HG03097 (cell line): Measurements from ENCODE around the gene MAP7.

Source experiments
- ATAC-seq: cut with Tn5 transposase; IDR thresholded peaks from one replicate; pipeline ENCODE4 v1.9.1; 2021; ENCODE audit not compliant: unreplicated experiment, low FRiP score

The MAP7 gene

DNA sequence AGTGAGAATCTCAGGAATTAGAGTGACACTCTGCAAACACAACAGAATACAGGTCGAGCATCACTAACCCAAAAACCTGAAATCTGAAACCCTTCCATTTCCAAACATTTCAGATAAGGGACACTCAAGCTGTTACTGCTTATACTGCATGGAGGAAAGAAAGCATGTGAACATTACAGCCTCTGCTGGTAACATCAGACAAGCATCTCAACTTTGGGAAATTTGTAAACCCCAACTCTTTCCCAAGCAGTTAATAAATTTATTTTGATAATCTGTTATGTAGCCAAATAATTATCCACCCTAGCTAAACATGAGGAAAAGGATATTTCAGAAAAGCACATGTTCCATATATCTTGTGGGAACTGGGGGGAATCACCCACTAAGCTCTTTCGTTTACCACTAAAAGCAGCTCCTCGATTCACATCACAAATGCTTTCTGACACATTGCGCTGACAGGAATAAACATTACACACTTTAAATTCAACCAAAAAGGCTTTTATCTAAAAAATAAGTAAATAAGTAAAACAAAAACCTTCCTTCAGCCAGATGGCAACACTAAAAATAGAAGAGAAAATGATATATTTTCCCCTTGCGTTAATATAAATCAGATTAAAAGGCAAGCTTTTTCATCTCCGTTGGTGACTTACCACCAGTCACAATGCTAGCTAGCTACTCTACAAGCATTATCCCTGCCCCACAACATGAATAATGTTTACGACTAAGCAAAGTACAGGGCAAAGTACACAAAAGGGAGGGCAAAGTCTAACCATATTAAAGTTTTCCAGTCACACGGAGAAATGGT lies 120.8 kb downstream of the MAP7 start:
- no peak for ATAC-seq

DNA sequence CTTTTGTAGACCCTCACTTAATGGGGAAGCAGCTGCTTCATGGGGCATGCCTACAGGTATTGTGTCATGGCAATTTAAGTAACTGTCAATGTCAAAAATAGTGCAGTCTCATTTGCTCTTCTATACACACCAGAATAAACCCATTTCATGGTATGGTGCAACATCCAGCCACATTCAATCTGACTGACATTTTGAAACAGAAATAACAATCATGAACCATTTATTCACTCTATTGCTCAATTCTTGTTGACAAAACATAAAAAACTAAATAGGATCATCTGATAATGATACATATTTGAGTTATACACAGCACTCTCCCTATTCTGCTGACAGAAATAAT lies 122.9 kb downstream of the MAP7 start:
- no peak for ATAC-seq

DNA sequence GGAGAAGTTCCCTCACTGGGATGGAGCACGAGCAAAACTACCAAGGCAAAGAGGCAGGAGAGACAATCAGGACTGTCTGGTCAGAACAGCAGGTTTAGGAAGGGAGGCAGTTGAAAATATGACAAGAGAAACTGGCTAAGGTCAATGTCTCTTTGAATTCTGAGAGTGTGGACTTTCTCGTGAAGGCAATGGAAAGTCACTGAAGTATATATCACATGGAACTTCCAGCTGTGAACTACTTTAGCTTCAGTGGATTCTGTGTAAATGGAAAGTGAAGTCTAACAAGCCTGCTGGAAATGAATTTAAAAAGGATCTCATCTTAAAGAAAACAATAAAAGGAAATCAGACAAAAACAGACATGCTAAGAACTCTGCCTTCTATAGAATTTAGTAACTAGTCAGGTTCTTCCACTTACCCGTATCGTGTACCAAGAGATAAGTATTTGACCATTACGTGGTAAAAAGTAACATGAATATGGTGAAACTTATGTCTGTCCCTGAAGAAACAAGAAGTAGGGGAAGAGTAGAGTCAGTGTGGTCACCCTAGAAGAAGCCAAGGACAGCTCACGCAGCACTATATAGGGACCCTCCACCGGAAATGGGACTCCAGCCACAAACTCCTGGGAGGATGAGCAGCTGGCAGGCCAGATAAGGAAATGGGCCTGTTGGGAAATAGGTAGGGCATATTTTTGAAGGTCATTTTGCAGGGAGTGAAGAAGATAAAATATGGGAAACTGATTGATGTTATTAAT lies 123.4 kb downstream of the MAP7 start:
- ATAC-seq, result no peak

DNA sequence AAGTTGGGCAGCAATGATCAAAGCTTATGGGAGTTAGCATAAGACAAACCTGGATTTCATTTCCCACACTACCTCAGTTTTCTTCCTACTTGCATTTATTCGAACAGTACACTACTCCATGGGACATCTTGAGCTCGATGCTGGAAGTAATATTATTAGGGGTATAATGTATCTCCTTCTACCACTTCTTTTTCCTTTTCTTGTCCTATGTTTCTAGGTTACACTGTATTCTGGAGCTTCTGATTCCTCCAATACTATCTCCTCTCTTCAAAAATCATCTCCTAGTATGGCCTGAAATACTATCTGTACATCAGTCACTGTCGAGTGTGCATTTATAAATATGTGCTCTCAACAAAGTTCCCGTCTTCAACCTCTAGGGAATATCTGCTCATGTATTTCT lies 124.4 kb downstream of the MAP7 start:
- no peak for ATAC-seq

DNA sequence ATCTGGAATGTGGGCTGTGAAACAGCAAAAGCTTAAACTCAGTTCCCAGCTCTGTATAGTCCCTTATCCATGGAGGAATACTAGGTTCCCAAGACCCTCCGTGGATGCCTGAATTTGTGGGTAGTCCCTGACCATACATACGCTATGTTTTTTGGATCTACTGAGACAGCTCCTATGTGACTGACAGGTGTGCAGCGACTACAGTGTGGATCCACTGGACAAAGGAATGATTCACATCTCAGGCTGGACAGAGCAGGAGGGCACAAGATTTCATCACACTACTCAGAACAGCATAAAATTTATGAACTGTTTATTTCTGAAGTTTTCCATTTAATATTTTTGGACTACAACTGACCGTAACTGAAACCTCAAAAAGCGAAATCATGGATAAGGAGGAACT lies 125.3 kb downstream of the MAP7 start:
- ATAC-seq, result no peak

DNA sequence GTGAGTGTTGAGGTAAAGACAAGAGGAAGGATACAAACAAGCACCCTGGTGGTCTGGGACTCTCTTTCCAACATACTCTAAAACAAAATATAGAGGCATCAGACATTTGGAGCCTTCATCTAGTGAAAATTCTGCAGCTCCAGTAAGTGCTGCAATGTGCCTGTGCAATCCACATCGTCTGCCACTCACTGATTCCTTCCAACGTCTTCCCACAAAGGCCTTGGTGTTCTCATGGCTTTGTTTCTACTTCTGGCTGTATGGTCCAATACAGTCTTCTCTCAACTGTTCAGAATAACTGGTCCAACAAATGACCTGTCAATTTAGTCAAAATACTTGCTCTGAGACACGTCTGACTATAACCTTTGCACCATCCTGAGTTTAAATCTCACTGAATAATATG lies 125.8 kb downstream of the MAP7 start:
- no peak for ATAC-seq

DNA sequence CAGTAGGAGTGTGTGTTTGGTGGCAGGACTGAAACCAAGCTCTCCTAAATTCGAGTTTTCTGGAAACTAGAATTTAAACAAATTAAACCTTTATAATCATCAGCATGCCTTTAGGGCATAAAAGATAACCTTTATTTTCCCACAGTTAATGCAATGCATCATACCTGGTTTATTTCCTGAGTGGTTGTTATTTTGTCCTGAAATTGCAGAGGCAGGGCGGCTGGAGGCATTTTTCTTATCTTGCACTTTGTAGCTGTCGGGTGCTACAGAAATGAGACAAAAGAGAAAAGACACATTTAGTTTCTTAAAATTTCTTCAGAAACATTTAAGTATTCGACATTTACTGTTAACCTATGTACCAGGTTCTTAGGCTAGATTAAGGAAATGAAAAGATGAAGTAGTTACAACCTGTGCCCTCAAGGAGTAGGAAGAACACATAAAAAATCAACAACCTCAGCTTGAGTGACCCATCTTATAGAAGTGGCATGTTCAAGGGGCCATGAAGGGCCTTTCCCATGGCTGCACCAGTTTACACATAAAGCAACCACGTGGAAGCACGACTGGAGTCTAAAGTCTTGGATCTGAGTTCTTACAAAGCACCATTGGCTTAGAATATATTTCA lies 128.6 kb downstream of the MAP7 start:
- ATAC-seq, result no peak

DNA sequence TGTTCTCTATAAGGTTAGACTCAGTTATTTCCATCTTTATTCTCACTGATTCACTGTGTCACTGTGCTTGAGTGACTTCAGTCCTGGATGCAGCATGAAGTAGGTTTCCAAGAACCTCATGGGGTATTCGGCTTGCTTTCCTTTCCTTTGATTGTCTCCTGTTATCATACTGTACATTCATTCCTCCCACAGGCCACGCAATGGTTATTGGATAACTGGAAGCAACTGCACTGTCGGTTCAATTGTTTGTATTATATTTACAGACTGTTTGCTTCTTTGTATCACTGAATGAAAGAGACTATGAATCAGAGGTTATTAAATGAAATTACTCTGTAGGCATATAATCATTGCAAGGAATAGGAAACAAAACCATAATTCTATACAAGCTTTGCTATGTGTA lies 129.4 kb downstream of the MAP7 start:
- ATAC-seq, result no peak

DNA sequence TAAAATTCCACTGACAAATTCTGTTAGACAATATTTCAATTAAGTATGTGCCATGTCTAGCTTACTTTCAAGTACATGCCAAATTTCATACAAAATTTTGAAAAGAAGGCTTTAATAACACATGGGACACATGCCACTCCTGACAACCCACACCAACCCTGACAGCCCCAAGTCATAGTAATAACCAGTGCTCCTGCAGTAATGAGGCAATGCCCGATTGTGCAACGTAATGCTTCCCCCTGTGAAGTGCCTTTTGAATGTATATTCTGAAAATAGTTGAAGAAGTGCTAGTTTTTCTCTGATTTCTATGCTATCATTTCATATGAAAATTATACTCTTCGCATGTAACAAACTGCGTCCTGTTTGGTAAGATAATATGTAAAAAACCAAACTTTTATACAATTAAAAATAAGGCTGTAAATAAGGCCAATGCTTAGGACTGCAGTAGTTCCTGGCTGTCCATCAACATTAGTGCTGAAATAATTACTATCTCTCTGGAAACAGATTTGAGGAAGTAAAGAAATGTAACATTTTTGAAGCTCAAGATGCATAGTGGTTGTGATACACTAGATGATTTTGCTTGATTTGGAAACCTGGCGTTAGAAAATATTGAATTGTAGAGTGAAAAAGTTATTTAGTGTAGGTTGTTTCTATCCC lies 134.7 kb downstream of the MAP7 start:
- no peak for ATAC-seq

DNA sequence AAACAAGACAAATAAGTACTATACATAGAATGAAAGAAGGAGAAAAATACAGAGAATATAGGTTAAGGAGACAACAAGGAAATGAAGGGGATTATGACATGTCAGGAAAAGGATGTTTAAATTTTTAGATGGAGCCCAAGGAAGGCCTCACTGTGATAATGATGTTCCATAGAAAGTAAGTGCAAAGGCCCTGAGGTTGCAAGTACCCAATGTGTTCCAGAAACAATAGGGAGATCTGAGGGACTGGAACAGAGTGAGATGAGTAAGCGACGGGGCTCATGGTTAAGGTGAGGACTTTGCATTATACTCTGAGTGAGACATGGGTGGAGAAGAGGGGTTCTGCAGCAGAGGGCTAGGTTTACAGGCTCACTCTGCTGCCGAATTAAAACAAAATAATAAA lies 137.8 kb downstream of the MAP7 start:
- ATAC-seq, result no peak

DNA sequence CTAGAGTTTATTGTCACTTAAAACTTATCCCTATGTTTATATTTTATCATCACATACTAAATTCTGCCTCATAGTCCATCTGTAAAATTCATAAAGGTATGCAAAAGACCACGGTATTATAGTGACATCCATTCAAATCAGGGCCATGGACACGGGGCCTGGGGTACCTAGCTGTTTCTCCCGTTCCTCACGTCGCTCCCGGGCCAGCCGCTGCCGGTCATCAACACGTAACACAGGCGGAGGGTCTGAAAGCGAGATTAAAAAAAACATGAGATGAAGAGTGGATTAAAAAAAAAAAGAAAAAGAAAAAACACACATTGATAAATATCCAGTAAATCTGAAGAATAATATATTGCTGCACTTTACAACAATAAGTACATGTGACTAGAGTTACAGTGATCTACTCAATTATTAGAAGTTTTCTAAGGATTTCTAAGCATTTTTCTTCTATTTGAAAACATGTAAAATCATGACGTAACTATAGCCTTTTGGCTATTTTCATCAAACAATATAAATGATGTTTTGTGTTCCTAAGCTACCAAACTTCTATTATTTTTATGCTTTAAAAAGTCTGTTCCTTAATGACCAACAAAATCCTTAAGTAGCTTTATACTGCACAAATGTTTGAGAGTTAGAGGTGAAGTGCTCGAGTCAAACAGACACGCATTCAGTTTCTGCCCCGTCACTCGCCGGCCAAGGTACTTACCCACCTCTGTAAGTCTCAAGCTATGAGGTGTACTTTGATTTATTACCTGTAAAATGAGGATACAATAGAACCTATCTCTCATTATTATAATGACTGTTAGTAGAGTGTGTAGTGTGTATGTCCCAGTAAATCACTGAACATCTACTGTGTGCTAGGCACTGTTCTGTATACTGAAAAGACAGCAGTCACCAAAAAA lies 138.5 kb downstream of the MAP7 start:
- ATAC-seq, result no peak

DNA sequence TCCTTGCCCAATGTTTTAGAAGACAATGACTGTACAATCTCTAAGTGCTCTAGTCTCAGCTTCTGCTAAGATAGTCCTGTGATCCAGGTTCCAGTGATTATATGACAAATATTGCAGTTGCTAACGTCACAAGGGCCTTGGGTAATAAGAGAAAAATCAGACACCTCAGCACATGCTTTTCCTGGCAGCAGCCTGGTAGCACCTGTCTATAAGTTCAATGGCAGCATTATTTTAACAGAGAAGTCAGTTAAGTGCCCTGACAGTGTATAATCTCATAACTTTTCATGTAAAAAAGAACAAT lies 139.2 kb downstream of the MAP7 start:
- ATAC-seq, result no peak

DNA sequence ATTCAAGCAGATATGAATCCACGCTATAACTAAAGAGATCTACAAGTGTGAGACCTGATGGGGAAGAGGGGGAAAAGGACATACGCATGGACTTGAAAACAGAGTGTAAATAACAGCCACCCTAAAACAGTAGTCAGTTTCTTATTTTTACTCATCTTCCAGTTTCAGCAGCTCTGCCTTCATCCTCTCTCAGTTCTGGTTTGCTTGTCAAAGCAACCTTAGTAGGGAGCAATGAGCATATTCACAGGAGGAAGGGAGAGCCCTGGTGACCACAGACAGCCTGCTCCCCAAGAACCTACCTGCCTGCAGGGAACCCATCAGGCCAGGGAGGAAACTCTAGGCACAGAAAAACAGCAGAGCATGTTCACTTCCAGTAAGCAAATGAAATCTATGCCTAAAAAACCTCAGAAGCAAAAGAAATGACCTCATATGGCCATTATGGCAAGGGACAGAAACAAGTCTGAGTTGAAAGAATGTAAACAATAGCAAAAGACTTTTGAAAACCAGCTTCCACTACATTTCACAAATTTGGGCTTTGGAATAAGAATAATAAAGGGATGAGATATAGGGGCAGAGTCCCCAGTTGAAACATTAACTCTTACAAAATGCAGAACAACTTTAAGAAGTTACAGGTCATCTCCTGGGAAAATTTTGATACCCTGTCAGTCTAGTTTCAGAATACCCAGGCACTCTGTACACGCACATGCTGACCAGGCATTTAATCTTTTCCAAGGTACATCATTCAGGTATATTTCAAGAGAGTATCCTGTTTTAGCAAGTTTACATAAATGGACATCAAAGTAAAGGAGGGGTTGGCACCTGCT lies 139.8 kb downstream of the MAP7 start:
- ATAC-seq, result no peak

DNA sequence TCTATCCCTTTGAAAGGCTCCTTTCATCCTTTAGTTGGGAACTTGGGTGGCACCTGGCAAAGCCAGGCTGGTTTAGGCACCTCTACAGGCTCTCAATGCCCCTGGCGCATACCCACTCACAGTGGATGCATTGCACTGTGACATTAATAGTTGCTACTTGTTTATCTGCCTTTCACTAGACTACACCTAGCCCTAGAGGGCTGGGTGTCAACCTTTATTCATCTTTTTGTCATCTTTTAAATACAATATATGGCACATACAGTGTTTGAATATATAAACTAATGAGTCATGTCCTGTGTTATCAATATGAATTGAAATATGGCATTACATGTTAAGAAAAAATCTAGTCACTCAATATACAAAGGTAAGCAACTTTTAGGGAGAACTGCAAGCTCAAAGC lies 140.6 kb downstream of the MAP7 start:
- no peak for ATAC-seq

DNA sequence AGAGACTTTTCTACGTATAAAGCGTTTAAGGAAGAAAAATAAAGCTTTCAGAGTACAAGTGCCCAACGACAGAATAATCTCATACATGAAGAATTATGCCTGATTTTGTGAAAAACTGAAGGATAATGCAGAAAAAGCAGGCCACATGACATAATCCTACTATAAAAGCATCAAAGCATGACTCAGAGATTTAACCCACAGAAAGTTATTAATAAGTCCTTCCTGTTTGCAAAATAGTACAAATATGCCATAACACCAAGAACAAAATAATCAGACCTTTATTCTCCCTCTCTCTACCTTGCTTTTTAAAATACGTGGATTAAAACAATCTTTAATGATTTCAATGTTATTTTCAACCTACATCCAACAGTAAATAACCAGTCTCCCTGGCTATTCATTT lies 142.0 kb downstream of the MAP7 start:
- no peak for ATAC-seq

DNA sequence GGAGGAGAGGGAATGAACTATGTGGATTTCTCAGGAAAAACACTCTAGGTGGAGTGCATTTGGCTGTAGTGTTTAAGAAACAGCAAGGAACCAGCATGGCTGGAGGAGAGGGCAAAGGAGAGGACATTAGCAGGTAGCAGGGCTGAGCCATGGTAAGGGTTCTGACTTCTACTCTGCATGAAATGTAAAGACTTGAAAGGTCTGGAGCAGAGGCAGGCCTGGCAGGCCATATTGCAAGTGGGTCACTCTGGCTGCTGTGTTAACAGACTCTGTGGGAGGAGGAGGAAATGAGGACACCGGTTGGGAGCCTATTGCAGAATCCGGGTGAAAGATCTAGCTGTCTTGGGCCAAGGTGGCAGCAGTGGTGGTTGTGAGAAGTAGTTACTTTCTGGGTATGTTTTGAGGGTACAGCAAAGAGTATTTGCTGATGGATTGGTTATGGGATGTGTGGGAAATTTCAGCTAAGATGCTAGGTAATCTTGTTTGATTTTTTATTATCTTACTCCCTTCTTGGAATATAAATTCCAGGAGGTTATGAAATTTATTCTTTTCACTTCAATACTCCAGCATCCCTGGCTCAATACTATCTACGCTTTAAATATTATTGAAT lies 144.7 kb downstream of the MAP7 start:
- no peak for ATAC-seq

DNA sequence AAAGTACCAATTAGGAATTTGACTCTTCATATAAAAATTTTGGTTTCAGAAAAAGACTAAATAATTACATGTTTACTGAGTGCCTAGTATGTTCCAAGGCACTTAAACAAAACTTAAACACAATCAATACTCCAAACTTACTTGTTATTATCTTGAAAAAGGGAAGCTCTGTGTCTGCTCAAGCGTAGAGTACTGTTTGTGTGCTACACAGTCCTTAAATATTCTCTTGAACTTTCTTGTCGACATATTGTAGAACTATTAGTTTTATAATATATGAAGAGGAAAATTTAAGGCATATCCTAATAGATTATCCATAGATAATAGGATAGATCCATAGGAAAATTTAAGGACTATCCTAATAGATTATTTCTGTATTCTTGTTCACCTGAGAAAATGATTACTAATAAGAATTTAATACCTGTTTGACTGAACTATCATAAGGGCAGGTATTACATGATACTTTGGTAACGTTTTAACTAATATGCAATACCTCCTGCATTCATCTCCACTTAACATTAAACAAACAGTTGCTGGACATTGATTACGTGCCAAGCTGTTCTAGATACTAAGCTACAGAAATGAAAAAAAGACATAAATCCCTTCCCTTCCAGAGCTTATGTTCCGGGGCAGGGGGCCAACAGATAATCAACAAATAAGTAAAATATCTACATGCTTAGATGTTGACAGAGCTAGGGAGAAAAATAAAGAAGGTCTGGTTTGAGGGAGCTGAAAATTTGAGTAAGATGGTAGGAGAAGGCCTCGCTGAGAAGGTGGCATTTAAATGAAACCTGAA lies 145.4 kb downstream of the MAP7 start:
- no peak for ATAC-seq

DNA sequence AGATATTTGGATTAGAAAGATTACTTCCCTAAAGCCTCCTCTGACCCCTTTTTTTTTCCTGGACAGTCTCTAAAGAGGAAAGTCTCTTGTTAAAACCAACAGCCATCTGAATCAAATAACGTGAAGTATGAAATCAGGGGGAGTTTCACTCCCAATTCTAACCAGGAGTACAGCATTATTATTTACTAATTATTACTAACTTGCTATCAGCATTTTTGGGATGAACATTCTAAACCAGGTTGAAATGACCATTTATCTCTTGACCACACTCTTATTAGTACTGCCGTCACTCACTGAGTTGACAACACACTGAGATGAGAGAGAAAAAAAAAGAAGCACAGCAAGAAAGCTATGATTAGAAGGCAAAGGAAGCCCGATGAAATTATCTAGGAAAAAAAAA lies 146.2 kb downstream of the MAP7 start:
- no peak for ATAC-seq
